Adrenal gland (tissue), 12 donors: Measurements from ENCODE around the gene CCL15. TPM values are rescaled to one million over a fixed set of nuclear protein-coding genes. Genes with fewer than 3 reads are reported as not detected.

ENCODE experiments used
- DNase-seq, 7 donors: peaks; one replicate each; pipeline ENCODE4 v3.0.0-alpha.2; 2019 to 2020
- H3K27ac ChIP-seq, 5 donors: fragments of 200-600 bp; sonication (generic) in 4 of 5; 1 replicate in 3 of 5; 2 replicates in 2 of 5; pipeline versions ENCODE4 v1.5.1 to v1.8.0; 2016 to 2020; ENCODE audit warnings: mild to moderate bottlenecking in 1 of 5
- H3K27me3 ChIP-seq: fragments of 200-600 bp; 2 replicates; pipeline ENCODE4 v1.8.0; 2021
- H3K36me3 ChIP-seq, 2 donors: fragments of 200-600 bp; replicated peaks in 1 of 2; 1 replicate in 1 of 2; 2 replicates in 1 of 2; pipeline versions ENCODE4 v1.5.1 to v1.8.0; 2018 to 2022
- H3K4me1 ChIP-seq, 2 donors: fragments of 200-600 bp; replicated peaks in 1 of 2; 1 replicate in 1 of 2; 2 replicates in 1 of 2; pipeline versions ENCODE4 v1.5.1 to v1.8.0; 2018 to 2021
- H3K4me3 ChIP-seq, 4 donors: fragments of 200-600 bp; sonication (generic) in 3 of 4; one replicate each; pipeline ENCODE4 v1.5.1; 2016 to 2018
- H3K9me3 ChIP-seq, 3 donors: fragments of 200-600 bp; sonication (generic) in 1 of 3; replicated peaks in 1 of 3; 1 replicate in 2 of 3; 2 replicates in 1 of 3; pipeline versions ENCODE4 v1.5.1 to v1.8.0; 2016 to 2021
- CTCF ChIP-seq, 6 experiments: fragments of 450-650 bp in 4 of 6; fragments of 200-600 bp in 2 of 6; sonication (generic) in 1 of 6; IDR thresholded peaks; 1 replicate in 5 of 6; 2 replicates in 1 of 6; pipeline versions ENCODE4 v1.5.1 to v1.8.0; 2016 to 2021; ENCODE audit warnings: antibody characterized with exemption in 6 of 6, mild to moderate bottlenecking in 2 of 6, moderate library complexity in 1 of 6
- POLR2A ChIP-seq, 2 donors: fragments of 450-650 bp; IDR thresholded peaks; one replicate each; pipeline ENCODE4 v1.6.1; 2017; ENCODE audit warnings: antibody characterized with exemption in 2 of 2, mild to moderate bottlenecking in 2 of 2, moderate library complexity in 1 of 2
- WGBS, 4 donors: extraction: QIAGEN DNeasy Blood & Tissue Kit in 2 of 4; methylation state at CpG; one replicate each; pipeline versions ENCODE4 v1.1.5 to v1.1.7; 2013 to 2017; 5-methylcytosine and 5-hydroxymethylcytosine counted together
- intact Hi-C, 2 donors: fragments of 100-400 bp; cut with DNase I; formaldehyde crosslinking; loops; one replicate each; pipeline versions ENCODE4 v1.14.1 to v1.15.0; 2022 to 2023
- polyA plus RNA-seq, 3 donors: library from polyadenylated mRNA; stranded (reverse); fragments of 200-250 nt in 2 of 3; fragments of 350-450 nt in 1 of 3; fragmentation: Illumina TruSeq in 1 of 3; extraction: RNeasy Lipid Tissue Mini Kit (QIAGEN cat#74804) in 1 of 3; gene quantifications; one replicate each; pipeline ENCODE4 v1.2.3, GENCODE V29; 2013 to 2014
- total RNA-seq, 9 donors: library from RNA; depleted of rRNA in 4 of 9; stranded (reverse); fragments of >200 nt in 4 of 9; fragments of 120-200 nt in 1 of 9; fragmentation: NEBNext Ultra II Directional in 1 of 9; extraction: Animal tissue kit (Norgen Biotek cat#: 25700) in 1 of 9; gene quantifications; one replicate each; pipeline versions ENCODE4 v1.1.0 to v1.2.4, GENCODE V29; 2013 to 2023
- donor health status: healthy with polysubstance abuse.
- donor health status: Bipolar disorder and iron deficiency.
- donor health status: DM: yes; HTN: yes; CAD: no.
- donor health status: DM: no; HTN: no; CAD: no.
- donor health status: DM: no; HTN: no; CAD: no.
- donor health status: DM: yes; HTN: yes; CAD: no.

Gene CCL15
- total and polyA plus RNA-seq, 12 donors: 0.17 to 1.7 (median 0.45) TPM; not detected in 5

GRCh38 chr17:36034127-36034526 is 32.8 kb upstream of the CCL15 start:
- 7 to 13% (median 10%) methylated on average over 3 of the region's 3 CpGs for WGBS, 4 donors

GRCh38 chr17:36030956-36031355 is 29.6 kb upstream of the CCL15 start:
- no peak for TF ChIP-seq POLR2A (IDR thresholded peaks at IDR 0.05)
- TF ChIP-seq CTCF (IDR thresholded peaks at IDR 0.05): no peak
- H3K27me3 ChIP-seq: no peaks in the 10 kb centered on the region
- no peaks in the 10 kb centered on the region for H3K36me3 ChIP-seq
- no peaks in the 10 kb centered on the region for H3K9me3 ChIP-seq
- DNase-seq: no peak
- no peaks in the 10 kb centered on the region for H3K4me1 ChIP-seq
- no peak overlapping the region for H3K4me3 ChIP-seq
- WGBS, 4 donors: 81 to 90% (median 88%) methylated on average over 1 of the region's 1 CpG
- no peak overlapping the region for H3K27ac ChIP-seq
- intact Hi-C loops: no loop called here

More at GRCh38 chr17:36034127-36034526, 32.8 kb upstream of the CCL15 start:
- no peak for DNase-seq
- no peak for TF ChIP-seq CTCF (IDR thresholded peaks at IDR 0.05)
- no peak for TF ChIP-seq POLR2A (IDR thresholded peaks at IDR 0.05)
- H3K27me3 ChIP-seq: no peaks in the 10 kb centered on the region
- H3K4me1 ChIP-seq: no peaks in the 10 kb centered on the region
- no peak overlapping the region for H3K27ac ChIP-seq
- intact Hi-C loops: no loop called here
- no peaks in the 10 kb centered on the region for H3K36me3 ChIP-seq
- no peak overlapping the region for H3K4me3 ChIP-seq
- no peaks in the 10 kb centered on the region for H3K9me3 ChIP-seq

- intact Hi-C loops: no loop called here
- 43 to 61% (median 48%) methylated on average over 4 of the region's 4 CpGs for WGBS, 4 donors
- H3K4me1 ChIP-seq: no peaks in the 10 kb centered on the region
- H3K27me3 ChIP-seq: no peaks in the 10 kb centered on the region
- no peak for DNase-seq
- no peaks in the 10 kb centered on the region for H3K36me3 ChIP-seq
- no peak overlapping the region for H3K27ac ChIP-seq
- no peak for TF ChIP-seq CTCF (IDR thresholded peaks at IDR 0.05)
- H3K4me3 ChIP-seq: no peak overlapping the region
- no peaks in the 10 kb centered on the region for H3K9me3 ChIP-seq
These were observed 26.4 kb upstream of the CCL15 start for GRCh38 chr17:36027761-36028160.

- WGBS, 4 donors: 83 to 89% (median 88%) methylated on average over 6 of the region's 6 CpGs
- H3K4me3 ChIP-seq: no peak overlapping the region
- H3K27ac ChIP-seq: no peak overlapping the region
- no peaks in the 10 kb centered on the region for H3K36me3 ChIP-seq
- intact Hi-C loops: no loop called here
- no peak for DNase-seq
- H3K27me3 ChIP-seq: no peaks in the 10 kb centered on the region
- H3K9me3 ChIP-seq: no peaks in the 10 kb centered on the region
- no peak for TF ChIP-seq CTCF (IDR thresholded peaks at IDR 0.05)
- no peak for TF ChIP-seq POLR2A (IDR thresholded peaks at IDR 0.05)
- no peaks in the 10 kb centered on the region for H3K4me1 ChIP-seq
These were observed 22.9 kb upstream of the CCL15 start for GRCh38 chr17:36024106-36024869.
